ENCODE data around the gene ARHGAP15. TPM values are rescaled to one million over a fixed set of nuclear protein-coding genes. Genes with fewer than 3 reads are reported as not detected.

The ARHGAP15 gene
- total and polyA plus RNA-seq, 5 experiments from 2014 or later = 130 to 299 (median 217) TPM

- DNase-seq (no peak), ATAC-seq (no peak)
- POLR2A ChIA-PET = no interaction called here
- Mint-ChIP-seq H3K27me3 (no peaks in the 10 kb centered on the region), H3K27ac (no peak overlapping the region), H3K36me3 (peaks cover 8 to 46% (median 26%) of the 10 kb centered on the region in 3 donors), H3K9me3 (no peaks in the 10 kb centered on the region), H3K4me3 (no peak overlapping the region), H3K4me1 (peaks cover 11 to 45% (median 29%) of the 10 kb centered on the region in 4 donors)
Observed at GRCh38 chr2:143690235-143690634, 561.0 kb downstream of the ARHGAP15 start.

- H3K36me3 Mint-ChIP-seq = peaks cover 12 to 54% (median 31%) of the 10 kb centered on the region in 3 donors
Observed at GRCh38 chr2:143691121-143691520, 561.9 kb downstream of the ARHGAP15 start.

DNA sequence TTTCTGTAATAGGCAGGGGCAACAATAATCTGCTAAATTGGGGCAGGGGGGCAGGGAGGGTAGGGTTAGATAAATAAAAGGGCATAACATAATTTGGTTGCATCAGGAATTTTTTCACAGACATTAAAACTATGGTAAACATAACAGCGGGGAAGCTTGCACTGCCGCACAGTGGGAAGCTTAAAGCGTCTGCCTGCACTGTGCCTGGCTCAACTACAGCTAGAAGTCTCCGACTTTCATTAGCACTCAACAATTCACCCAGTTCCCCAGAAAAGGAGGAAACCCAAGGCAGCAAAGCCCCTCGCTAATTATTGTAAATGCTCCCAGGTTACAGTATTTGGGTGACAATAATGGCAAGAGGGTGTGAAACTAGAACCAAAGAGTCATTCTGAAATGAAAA is 562.9 kb downstream of the ARHGAP15 start:
- DNase-seq (no peak), ATAC-seq (no peak)
- no peaks in the 10 kb centered on the region for H3K9me3 Mint-ChIP-seq
- no peak overlapping the region for H3K4me3 Mint-ChIP-seq
- peak overlapping the region in 1 of 10 donors; percentile 68 for H3K27ac Mint-ChIP-seq
- POLR2A ChIA-PET = no interaction called here
- peaks cover 11 to 32% (median 15%) of the 10 kb centered on the region in 4 donors for H3K4me1 Mint-ChIP-seq
- peaks cover 12 to 56% (median 31%) of the 10 kb centered on the region in 3 donors for H3K36me3 Mint-ChIP-seq
- H3K27me3 Mint-ChIP-seq = no peaks in the 10 kb centered on the region

More at GRCh38 chr2:143691121-143691520, 561.9 kb downstream of the ARHGAP15 start:
- Mint-ChIP-seq H3K9me3 (no peaks in the 10 kb centered on the region), H3K27me3 (no peaks in the 10 kb centered on the region), H3K27ac (no peak overlapping the region), H3K4me3 (peak overlapping the region in 1 of 10 donors; percentile 2), H3K4me1 (peaks cover 11 to 41% (median 24%) of the 10 kb centered on the region in 4 donors)
- ATAC-seq (no peak), DNase-seq (no peak)
- POLR2A ChIA-PET = no interaction called here

GRCh38 chr2:143692967-143693366 is 563.7 kb downstream of the ARHGAP15 start:
- Mint-ChIP-seq H3K27me3 (no peaks in the 10 kb centered on the region), H3K36me3 (peaks cover 12 to 57% (median 31%) of the 10 kb centered on the region in 3 donors), H3K4me1 (peaks cover 8 to 27% (median 12%) of the 10 kb centered on the region in 4 donors), H3K27ac (no peak overlapping the region), H3K9me3 (no peaks in the 10 kb centered on the region), H3K4me3 (no peak overlapping the region)
- ATAC-seq (no peak), DNase-seq (no peak)
- POLR2A ChIA-PET = no interaction called here

- DNase-seq = no peak
- POLR2A ChIA-PET = no interaction called here
- Mint-ChIP-seq H3K4me3 (no peak overlapping the region), H3K27ac (no peak overlapping the region), H3K4me1 (peaks cover 2 to 15% (median 7%) of the 10 kb centered on the region in 4 donors), H3K36me3 (peaks cover 9 to 57% (median 25%) of the 10 kb centered on the region in 3 donors), H3K27me3 (no peaks in the 10 kb centered on the region), H3K9me3 (no peaks in the 10 kb centered on the region)
- ATAC-seq = no peak
Observed at GRCh38 chr2:143694335-143694734, 565.1 kb downstream of the ARHGAP15 start.

DNA sequence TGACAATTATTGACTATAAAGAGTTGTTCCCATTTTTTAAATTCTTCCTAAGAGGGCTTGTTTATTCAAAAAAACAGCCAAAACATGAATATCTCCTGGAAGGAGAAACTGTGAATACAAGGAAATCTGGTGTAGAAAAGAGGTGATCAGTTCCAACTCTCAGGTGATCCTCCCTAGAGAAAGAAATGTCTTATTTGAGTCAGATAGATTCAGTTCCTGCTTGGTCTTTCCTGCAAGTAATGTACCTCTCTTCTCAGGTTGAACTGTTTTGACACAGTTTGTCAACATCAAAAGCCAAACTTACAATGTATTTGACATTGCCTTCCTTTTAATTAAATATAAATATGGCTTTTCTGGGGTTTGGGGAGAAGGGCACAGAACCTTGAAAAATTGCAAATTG is 567.4 kb downstream of the ARHGAP15 start:
- no peak overlapping the region for H3K27ac Mint-ChIP-seq
- H3K4me1 Mint-ChIP-seq = peaks cover 0 to 14% (median 4%) of the 10 kb centered on the region in 4 donors
- H3K36me3 Mint-ChIP-seq = peaks cover 4 to 49% (median 25%) of the 10 kb centered on the region in 3 donors
- POLR2A ChIA-PET = no interaction called here
- no peak overlapping the region for H3K4me3 Mint-ChIP-seq
- ATAC-seq = no peak
- no peak for DNase-seq
- H3K27me3 Mint-ChIP-seq = no peaks in the 10 kb centered on the region
- H3K9me3 Mint-ChIP-seq = no peaks in the 10 kb centered on the region

GRCh38 chr2:143697744-143698143 is 568.5 kb downstream of the ARHGAP15 start:
- no peaks in the 10 kb centered on the region for H3K9me3 Mint-ChIP-seq
- POLR2A ChIA-PET = no interaction called here
- no peak overlapping the region for H3K4me3 Mint-ChIP-seq
- peaks cover 6 to 52% (median 30%) of the 10 kb centered on the region in 3 donors for H3K36me3 Mint-ChIP-seq
- ATAC-seq (no peak), DNase-seq (no peak)
- no peaks in the 10 kb centered on the region for H3K27me3 Mint-ChIP-seq
- H3K4me1 Mint-ChIP-seq = peaks cover 0 to 7% (median 3%) of the 10 kb centered on the region in 4 donors
- peak overlapping the region in 2 of 10 donors; percentile 7 to 20 for H3K27ac Mint-ChIP-seq

DNA sequence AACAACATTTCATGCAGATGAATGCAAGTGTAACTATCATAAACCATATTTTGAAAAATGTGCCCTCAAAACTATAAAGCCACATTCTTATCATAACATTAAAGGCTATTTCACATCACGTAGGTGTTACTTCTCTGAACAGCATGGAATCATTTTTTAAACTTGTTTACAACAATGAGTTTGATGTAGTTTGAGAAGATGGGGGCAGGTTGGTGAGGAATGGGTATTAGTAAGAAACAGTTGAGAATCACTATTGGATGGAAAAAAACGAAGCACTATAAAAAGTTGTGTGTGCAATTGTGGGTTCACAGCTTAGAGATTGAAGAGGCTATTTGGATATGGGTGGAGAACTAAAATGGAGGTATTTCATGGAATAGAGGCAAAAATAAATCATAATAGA is 569.1 kb downstream of the ARHGAP15 start:
- H3K27me3 Mint-ChIP-seq = no peaks in the 10 kb centered on the region
- H3K4me1 Mint-ChIP-seq = peaks cover 0 to 6% (median 4%) of the 10 kb centered on the region in 4 donors
- POLR2A ChIA-PET = no interaction called here
- H3K4me3 Mint-ChIP-seq = no peak overlapping the region
- peak overlapping the region in 4 of 10 donors; percentile 2 to 28 (median 12) for H3K27ac Mint-ChIP-seq
- DNase-seq = no peak
- H3K36me3 Mint-ChIP-seq = peaks cover 13 to 55% (median 36%) of the 10 kb centered on the region in 3 donors
- ATAC-seq = no peak
- H3K9me3 Mint-ChIP-seq = no peaks in the 10 kb centered on the region

DNA sequence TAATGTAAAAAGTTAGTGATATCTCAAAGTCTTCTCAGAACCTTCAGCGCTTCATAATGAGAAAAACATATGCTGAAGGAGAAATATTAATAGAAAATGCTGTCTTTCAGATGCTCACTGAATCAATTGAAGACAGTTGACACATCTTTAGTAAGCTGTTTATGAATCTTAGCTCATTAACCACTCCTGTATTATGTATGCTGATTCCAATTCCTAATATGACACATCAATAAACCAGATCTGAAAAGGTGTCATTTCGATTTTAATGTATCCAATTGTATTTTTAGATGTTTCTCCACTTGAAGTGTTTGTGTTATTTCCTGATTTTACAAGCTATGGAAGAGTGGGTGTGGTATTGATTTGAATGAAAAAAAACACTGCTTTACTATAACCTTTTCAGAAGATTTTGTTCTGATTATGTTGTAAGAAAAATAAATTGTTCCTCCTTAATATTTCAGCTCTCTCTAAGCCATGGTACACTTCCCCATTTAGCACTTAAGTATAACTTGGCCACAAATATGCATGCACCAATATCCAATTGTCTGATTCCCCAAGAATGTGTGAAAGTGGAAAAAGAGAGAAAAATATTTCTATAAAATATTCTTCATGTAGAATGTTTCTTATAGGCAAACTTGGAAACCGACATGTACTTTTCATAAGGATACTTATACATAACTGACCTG is 569.8 kb downstream of the ARHGAP15 start:
- peaks cover 19 to 55% (median 40%) of the 10 kb centered on the region in 3 donors for H3K36me3 Mint-ChIP-seq
- DNase-seq = no peak
- POLR2A ChIA-PET = no interaction called here
- peak overlapping the region in 1 of 10 donors; percentile 20 for H3K27ac Mint-ChIP-seq
- ATAC-seq = no peak
- H3K9me3 Mint-ChIP-seq = no peaks in the 10 kb centered on the region
- no peak overlapping the region for H3K4me3 Mint-ChIP-seq
- H3K4me1 Mint-ChIP-seq = peaks cover 0 to 8% (median 4%) of the 10 kb centered on the region in 4 donors
- no peaks in the 10 kb centered on the region for H3K27me3 Mint-ChIP-seq

DNA sequence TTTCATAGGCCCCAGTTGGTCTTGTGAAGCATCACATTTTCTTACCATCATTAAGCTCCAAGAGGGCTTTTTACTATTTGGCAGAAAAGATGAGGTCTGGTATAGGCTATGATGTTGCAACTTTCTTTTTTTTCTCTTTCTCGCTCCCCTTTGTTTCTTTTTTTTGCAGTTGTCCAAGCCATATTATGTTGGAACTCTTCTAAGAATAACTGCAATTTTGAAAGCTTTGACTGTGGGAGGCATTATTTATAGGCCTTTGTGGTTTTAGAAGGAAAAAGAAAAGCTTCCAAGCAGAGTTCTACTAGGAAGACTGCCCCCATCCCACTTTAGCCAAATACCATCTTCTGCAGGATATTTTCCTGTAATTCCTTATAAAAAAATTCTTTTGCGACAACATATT is 571.6 kb downstream of the ARHGAP15 start:
- Mint-ChIP-seq H3K4me3 (no peak overlapping the region), H3K4me1 (peaks cover 0 to 10% (median 3%) of the 10 kb centered on the region in 4 donors), H3K36me3 (peaks cover 35 to 64% (median 48%) of the 10 kb centered on the region in 3 donors), H3K27ac (no peak overlapping the region), H3K27me3 (no peaks in the 10 kb centered on the region), H3K9me3 (no peaks in the 10 kb centered on the region)
- DNase-seq (no peak), ATAC-seq (no peak)
- POLR2A ChIA-PET = no interaction called here

DNA sequence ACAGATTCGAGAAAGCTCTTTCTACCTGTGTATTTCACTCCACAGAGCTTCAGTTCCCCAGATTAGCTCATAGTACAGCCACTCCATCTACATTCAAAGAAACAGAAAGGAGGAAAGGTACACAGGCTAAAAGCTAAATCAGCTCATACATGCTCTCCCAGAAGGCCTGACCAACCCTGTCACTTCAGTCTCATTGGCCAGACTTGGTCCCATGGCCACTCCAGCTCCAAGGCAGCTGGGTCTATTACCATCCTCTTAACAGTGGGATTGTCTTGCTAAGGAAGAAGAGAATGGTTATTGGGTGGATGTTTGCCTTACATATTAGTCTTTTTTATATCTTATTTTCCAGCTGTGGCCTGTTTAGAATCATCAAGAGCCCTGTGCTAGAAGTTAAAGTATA is 572.6 kb downstream of the ARHGAP15 start:
- Mint-ChIP-seq H3K27me3 (no peaks in the 10 kb centered on the region), H3K9me3 (peaks cover 0 to 3% (median 0%) of the 10 kb centered on the region in 9 donors), H3K4me3 (no peak overlapping the region), H3K4me1 (peaks cover 2 to 10% (median 3%) of the 10 kb centered on the region in 4 donors), H3K36me3 (peaks cover 36 to 70% (median 56%) of the 10 kb centered on the region in 3 donors), H3K27ac (peak overlapping the region in 2 of 10 donors; percentile 35 to 45)
- ATAC-seq = no peak
- no peak for DNase-seq
- POLR2A ChIA-PET = no interaction called here

GRCh38 chr2:143702931-143703330 is 573.7 kb downstream of the ARHGAP15 start:
- no peak for ATAC-seq
- peaks cover 0 to 13% (median 0%) of the 10 kb centered on the region in 9 donors for H3K9me3 Mint-ChIP-seq
- H3K36me3 Mint-ChIP-seq = peaks cover 48 to 77% (median 68%) of the 10 kb centered on the region in 3 donors
- H3K4me1 Mint-ChIP-seq = peaks cover 3 to 11% (median 7%) of the 10 kb centered on the region in 4 donors
- H3K27ac Mint-ChIP-seq = peak overlapping the region in 2 of 10 donors; percentile 7 to 41
- POLR2A ChIA-PET = no interaction called here
- DNase-seq = no peak
- H3K27me3 Mint-ChIP-seq = no peaks in the 10 kb centered on the region
- no peak overlapping the region for H3K4me3 Mint-ChIP-seq

DNA sequence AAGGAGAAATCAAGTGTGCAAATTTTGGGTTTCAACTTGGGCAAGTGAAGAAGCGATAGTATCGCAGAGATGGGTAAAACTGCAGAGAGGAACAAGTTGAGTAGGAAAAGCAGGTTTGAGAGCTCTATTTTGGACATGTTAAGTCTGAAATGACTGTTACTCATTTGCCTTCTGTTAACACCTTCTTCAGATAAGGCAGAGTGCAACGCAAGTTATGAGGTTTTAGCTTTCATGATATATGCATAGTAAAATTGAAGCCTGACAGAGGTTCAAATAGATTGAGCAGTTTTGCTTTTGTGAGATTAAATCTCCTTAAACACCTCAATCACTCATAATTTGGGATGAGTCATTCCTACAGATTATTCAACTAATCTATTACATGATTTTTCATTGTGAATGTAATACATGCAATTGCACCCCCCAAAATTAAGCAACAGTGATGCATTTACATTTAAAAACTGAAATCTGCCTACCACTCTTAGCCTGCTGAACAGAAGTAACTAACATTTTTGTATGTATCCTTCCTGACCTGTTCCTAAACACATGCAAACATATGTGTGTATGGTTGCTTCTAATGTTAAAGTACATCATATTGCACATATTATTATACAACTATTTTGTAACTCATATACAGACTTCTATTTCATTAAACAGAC is 575.4 kb downstream of the ARHGAP15 start:
- Mint-ChIP-seq H3K36me3 (peaks cover 56 to 81% (median 80%) of the 10 kb centered on the region in 3 donors), H3K27ac (peak overlapping the region in 1 of 10 donors; percentile 1), H3K4me1 (peaks cover 3 to 11% (median 6%) of the 10 kb centered on the region in 4 donors), H3K9me3 (peaks cover 0 to 13% (median 4%) of the 10 kb centered on the region in 9 donors), H3K27me3 (no peaks in the 10 kb centered on the region), H3K4me3 (peak overlapping the region in 1 of 10 donors; percentile 48)
- ATAC-seq (no peak), DNase-seq (no peak)
- POLR2A ChIA-PET = no interaction called here

Data from naive thymus-derived CD8-positive, alpha-beta T cell (primary cell).